ENCODE measurements around the gene PDZD2. TPM values are rescaled to one million over a fixed set of nuclear protein-coding genes. Genes with fewer than 3 reads are reported as not detected.

PDZD2 gene
- total RNA-seq, 2 donors from 2014 or later: 4.5 to 15.7 TPM

DNA sequence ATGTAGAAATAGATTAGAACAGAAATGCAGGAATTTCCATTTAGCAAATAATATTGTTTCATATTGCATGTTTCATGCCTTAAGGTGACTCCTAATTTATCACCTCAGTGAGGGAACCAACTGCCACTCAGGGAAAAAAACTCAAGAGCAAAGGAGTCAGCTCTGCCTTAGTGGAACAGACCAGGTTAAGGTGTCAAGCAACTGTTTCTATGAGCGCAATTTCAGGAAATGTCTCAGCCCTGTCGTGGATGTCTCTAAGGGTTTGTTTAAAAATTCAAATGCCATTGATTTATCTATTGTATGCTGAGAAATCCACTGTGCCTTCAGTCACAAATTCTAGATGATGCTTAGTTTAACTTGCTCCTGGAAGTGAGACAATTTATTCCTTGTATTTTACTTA lies 34.7 kb upstream of the PDZD2 start:
- Histone ChIP-seq H3K36me3 (no peaks in the 10 kb centered on the region), H3K9me3 (no peaks in the 10 kb centered on the region), H3K27ac (no peak overlapping the region), H3K4me1 (ENCODE audit: control insufficient read depth in 1 of 2, low read depth in 2 of 2) (no peaks in the 10 kb centered on the region), H3K4me3 (no peak overlapping the region), H3K27me3 (replicated peaks; ENCODE audit: insufficient read depth) (no peaks in the 10 kb centered on the region)
- DNase-seq (ENCODE audit: low spot score): no peak
- ATAC-seq (ENCODE audit: insufficient number of reproducible peaks, low FRiP score, low read depth): no peak
- TF ChIP-seq, protein P1, sequence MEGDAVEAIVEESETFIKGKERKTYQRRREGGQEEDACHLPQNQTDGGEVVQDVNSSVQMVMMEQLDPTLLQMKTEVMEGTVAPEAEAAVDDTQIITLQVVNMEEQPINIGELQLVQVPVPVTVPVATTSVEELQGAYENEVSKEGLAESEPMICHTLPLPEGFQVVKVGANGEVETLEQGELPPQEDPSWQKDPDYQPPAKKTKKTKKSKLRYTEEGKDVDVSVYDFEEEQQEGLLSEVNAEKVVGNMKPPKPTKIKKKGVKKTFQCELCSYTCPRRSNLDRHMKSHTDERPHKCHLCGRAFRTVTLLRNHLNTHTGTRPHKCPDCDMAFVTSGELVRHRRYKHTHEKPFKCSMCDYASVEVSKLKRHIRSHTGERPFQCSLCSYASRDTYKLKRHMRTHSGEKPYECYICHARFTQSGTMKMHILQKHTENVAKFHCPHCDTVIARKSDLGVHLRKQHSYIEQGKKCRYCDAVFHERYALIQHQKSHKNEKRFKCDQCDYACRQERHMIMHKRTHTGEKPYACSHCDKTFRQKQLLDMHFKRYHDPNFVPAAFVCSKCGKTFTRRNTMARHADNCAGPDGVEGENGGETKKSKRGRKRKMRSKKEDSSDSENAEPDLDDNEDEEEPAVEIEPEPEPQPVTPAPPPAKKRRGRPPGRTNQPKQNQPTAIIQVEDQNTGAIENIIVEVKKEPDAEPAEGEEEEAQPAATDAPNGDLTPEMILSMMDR (IDR thresholded peaks at IDR 0.05): no peak

DNA sequence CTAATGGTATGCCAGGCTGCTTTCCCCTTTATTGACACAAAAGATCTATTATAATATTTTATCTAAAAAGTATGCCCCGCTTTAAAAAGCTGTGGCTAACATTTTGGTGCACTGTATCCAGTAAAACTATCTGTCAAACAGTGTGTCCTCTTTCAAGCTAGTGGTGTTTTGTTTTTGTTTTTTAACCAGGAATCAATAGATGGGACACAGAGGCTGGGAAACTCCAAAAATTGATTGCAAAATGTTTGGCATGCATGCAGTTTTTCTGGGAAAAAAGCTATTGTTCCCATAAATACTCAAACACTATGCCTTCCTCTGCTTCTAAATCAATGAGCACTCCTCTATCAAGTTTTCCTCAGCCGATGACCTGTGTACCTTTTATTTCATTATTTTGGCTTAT lies 34.3 kb upstream of the PDZD2 start:
- no peaks in the 10 kb centered on the region for H3K9me3 ChIP-seq
- no peaks in the 10 kb centered on the region for H3K4me1 ChIP-seq (ENCODE audit: control insufficient read depth in 1 of 2, low read depth in 2 of 2)
- ATAC-seq (ENCODE audit: insufficient number of reproducible peaks, low FRiP score, low read depth) (no peak), DNase-seq (ENCODE audit: low spot score) (no peak)
- no peaks in the 10 kb centered on the region for H3K36me3 ChIP-seq
- no peak overlapping the region for H3K4me3 ChIP-seq
- H3K27ac ChIP-seq: no peak overlapping the region
- no peaks in the 10 kb centered on the region for H3K27me3 ChIP-seq (replicated peaks; ENCODE audit: insufficient read depth)
- TF ChIP-seq, protein P1 (IDR thresholded peaks at IDR 0.05): no peak

GRCh38 chr5:31605920-31606319 lies 33.0 kb upstream of the PDZD2 start:
- H3K36me3 ChIP-seq: no peaks in the 10 kb centered on the region
- TF ChIP-seq, protein P1 (IDR thresholded peaks at IDR 0.05): no peak
- H3K27ac ChIP-seq: no peak overlapping the region
- ATAC-seq (ENCODE audit: insufficient number of reproducible peaks, low FRiP score, low read depth) (no peak), DNase-seq (ENCODE audit: low spot score) (no peak)
- no peak overlapping the region for H3K4me3 ChIP-seq
- H3K4me1 ChIP-seq (ENCODE audit: control insufficient read depth in 1 of 2, low read depth in 2 of 2): no peaks in the 10 kb centered on the region
- no peaks in the 10 kb centered on the region for H3K27me3 ChIP-seq (replicated peaks; ENCODE audit: insufficient read depth)
- no peaks in the 10 kb centered on the region for H3K9me3 ChIP-seq

- no peak overlapping the region for H3K4me3 ChIP-seq
- H3K9me3 ChIP-seq: no peaks in the 10 kb centered on the region
- no peaks in the 10 kb centered on the region for H3K4me1 ChIP-seq (ENCODE audit: control insufficient read depth in 1 of 2, low read depth in 2 of 2)
- TF ChIP-seq, protein P1 (IDR thresholded peaks at IDR 0.05): no peak
- H3K36me3 ChIP-seq: no peaks in the 10 kb centered on the region
- no peaks in the 10 kb centered on the region for H3K27me3 ChIP-seq (replicated peaks; ENCODE audit: insufficient read depth)
- H3K27ac ChIP-seq: no peak overlapping the region
- DNase-seq (ENCODE audit: low spot score) (no peak), ATAC-seq (ENCODE audit: insufficient number of reproducible peaks, low FRiP score, low read depth) (no peak)
Measured at GRCh38 chr5:31607546-31607945, 31.4 kb upstream of the PDZD2 start.

DNA sequence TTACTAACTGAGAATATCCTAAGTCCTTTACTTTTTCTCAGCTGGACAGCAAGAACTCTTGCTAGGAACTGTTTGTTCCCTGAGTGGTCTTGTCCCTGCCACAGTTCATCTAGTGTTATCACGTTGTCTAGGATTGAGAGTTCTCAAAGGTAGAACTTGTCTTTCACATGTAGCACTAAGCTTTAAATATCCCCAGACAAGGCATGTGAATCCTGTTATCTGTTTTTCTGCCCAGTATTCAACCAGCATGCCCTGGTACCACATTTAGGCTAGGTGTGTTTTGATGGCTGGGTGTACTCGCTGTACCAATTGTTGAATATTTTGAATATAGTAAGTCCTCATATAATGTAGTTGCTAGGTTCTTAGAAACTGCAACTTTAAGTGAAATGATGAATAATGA lies 27.9 kb upstream of the PDZD2 start:
- TF ChIP-seq, protein P1 (IDR thresholded peaks at IDR 0.05): no peak
- Histone ChIP-seq H3K27me3 (replicated peaks; ENCODE audit: insufficient read depth) (no peaks in the 10 kb centered on the region), H3K27ac (no peak overlapping the region), H3K4me1 (ENCODE audit: control insufficient read depth in 1 of 2, low read depth in 2 of 2) (no peaks in the 10 kb centered on the region), H3K9me3 (no peaks in the 10 kb centered on the region), H3K4me3 (no peak overlapping the region), H3K36me3 (no peaks in the 10 kb centered on the region)
- no peak for DNase-seq (ENCODE audit: low spot score)
- ATAC-seq (ENCODE audit: insufficient number of reproducible peaks, low FRiP score, low read depth): no peak
